Measurements from ENCODE around the gene TGM4.

The TGM4 gene

DNA sequence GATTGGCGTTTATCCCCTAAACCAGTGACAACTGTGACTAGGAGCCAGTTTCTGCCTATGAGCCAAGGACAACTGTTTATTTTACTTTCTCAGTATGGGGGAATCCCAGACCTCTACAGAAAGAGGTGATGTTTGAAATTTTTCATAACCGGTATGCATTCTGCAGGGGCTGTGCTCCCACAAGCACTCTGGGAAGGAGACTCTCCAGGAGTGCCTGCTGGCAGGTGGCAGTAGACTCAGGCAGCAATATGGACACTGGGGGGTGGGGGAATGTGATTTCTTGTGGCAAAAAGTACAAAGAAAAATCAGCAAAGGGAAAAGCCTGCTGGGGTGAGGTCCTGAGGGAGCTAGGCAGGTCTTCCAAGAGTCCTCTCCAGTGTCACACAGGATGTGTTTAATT, 5.9 kb downstream of the TGM4 start:
- no peak for DNase-seq

DNA sequence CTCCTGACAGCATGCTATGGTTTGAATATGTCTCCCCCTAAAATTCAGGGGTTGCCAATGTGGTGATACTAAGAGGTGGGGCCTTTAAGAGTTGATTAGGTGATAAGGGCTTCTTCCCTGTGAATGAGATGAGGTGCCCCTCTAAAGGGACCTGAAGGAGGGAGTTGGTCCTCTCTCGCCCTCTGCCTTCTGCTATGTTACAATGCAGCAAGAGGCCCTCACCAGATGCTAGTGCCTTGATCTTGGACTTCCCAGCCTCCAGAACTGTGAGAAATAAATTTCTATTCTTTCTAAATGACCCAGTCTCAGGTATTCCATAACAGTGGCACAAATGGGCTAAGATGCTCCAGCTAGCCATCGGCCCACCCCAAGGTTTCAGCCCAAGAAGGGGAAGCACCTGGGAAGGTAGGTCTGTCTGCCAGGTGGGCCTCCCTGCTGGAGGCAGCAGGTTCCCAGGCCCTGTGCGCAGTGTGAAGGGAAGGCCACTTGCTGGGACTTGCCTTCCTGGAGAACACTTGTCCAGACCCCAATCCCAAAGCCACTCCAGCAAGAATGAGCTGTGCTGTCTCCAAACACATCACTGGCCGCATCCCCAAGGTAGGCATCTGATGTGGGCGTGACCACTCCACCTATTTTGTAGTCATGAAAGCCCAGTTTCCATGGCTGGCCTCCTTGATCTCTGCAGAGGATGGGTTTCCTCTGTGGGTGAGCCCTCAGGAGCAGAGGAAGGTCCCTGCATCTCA, 9.0 kb downstream of the TGM4 start:
- DNase-seq = no peak

DNA sequence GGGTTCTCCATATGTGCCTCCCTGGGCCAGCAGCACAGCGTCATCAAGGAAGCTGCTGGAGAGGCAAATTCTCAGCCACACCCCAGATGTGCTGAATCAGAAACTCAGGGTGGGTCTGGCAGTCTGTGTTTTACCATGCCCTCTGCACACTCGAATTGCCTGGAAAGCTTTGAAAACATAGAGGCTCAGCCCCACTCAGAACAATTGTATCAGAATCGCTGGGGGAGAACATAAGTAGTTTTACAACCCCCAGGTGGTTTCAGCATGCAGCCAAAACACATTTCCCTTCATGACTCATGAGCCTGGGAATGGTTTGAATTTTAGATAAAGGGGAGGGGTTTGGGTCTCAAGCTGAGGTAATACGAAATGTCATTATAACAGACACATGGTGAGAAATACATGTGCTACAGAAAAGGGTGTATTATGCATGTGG, 9.6 kb downstream of the TGM4 start:
- DNase-seq = peak; percentile 98

DNA sequence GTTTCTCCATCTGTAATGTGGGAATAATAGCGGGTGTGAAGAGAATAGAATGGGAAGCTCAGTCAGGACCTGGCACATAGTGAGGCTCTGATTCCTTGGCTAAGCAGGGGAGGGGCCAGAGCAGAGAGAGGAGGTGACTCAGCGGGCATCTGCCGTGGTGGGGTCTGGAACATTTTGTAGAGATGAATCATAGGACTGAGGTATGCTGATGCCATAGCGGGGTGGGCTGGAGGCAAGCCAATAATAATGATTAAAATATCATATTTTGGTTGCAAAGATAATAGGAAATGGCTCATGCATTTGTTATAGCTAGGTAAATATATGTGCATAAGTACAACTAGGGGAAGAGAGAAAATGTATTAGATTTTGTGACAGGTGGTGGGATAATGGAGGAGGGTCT, 11.2 kb downstream of the TGM4 start:
- peak; percentile 98 for DNase-seq

DNA sequence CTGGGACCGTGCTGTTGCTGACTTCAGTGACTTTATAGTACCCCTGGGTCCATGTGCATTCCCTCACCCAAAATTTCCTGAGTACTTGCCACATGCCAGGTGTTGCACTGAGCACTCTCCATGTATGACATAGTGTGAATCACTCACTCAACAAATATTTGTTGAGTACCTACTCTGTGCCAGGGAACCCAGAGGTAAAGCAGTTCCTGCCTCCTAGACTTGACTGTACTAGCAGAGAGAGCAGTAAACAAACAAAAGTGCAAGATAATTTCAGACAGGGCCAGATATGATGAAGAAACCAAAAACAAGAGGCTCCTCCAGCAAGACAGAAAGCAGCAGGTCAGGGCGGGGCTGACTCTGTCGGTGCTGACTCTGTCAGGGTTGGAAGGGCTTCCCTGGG, 12.2 kb downstream of the TGM4 start:
- no peak for DNase-seq

DNA sequence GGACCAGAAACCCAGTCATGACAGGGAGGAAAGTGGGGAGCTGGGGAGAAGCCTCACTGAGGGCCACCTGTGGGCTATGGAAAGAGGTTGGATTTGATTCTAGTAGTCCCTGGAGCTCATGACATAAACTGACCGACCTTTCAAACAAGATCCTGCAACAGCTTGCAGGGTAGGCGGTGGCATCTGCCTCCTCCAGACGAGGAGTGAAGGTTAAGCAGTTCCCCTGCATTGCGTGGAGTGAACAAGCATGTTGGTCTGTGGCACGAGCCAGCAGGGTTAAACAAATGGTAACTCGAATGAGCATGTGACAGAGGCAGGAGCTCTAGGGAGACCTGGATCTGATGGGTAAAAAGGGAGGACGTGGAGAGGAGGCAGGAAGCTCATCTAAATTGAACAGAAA, 12.7 kb downstream of the TGM4 start:
- DNase-seq = no peak

DNA sequence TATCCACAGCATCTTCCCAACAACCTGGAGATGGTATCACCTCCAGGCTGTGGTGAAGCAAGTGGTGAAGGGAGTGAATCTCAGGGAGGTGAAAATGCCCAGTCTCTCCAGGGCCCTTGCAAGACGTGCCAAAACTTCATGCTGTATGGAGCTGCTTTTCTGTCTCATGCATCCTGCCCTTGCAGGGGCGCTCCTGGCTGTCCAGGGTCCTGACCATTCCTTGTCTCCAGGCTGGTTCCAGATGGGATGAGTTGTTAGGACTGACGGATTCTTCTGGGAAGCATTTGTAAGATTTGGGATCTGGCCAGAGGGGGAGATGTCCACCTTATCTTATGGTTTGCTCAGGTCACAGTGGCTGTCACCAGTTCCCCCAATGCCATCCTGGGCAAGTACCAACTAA, 15.8 kb downstream of the TGM4 start:
- DNase-seq = peak; percentile 34

DNA sequence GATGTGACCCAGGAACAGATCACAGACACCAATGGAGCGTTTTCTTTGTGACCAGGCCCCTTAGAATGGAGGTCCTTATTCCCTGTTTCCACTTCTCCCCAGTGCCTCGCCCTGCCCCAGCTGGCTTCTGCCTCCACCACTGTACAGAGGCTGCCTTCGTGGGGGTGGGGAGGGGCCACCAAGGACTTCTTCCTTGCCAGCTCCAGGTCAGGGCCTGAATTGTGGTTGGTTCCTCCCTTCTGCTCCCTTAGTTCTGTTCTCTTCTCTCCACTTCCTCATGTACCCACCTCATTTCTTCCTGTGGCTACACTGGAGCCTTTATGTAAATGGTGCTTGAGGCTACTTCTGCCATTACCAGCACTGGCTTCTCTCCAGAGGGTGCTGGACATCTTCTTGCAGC, 16.4 kb downstream of the TGM4 start:
- DNase-seq = no peak

DNA sequence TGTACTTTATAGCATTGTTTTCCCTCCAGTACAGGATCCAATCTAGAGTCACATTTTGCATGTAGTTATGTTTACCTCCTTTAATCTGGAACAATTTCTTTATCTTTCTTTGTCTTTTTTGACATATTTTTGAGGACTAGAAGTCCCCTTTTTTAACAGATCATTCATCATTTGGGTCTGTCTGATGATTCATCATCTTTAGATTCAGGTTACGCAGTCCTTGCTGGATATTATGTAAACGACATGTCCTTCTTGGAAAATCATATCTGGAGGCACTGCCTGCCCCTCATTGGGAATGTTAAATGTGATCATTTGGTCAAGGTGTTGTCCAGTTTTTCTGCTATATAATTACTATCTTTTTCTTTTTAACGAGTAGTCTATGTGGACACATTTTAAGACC, 18.3 kb downstream of the TGM4 start:
- DNase-seq = peak; percentile 59

DNA sequence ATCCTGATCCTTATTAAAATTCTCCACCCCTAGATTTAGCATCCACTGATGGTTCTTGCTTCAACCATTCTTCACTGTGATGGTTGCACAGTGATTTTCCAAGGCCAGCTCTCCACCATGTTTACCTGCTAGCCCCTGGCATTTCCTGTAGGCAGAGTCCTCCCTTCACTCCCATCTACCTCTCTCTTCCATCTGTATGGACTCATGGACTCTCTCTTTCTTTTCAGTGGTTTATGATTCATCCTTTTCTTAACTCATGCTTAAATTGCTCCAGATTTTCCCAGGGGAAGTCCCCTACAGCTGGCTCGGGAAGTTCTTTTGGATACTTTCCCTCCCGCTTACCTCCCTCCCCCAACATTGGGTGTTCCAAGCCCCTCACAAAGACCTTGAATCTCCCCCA, 18.7 kb downstream of the TGM4 start:
- DNase-seq = peak; percentile 85

DNA sequence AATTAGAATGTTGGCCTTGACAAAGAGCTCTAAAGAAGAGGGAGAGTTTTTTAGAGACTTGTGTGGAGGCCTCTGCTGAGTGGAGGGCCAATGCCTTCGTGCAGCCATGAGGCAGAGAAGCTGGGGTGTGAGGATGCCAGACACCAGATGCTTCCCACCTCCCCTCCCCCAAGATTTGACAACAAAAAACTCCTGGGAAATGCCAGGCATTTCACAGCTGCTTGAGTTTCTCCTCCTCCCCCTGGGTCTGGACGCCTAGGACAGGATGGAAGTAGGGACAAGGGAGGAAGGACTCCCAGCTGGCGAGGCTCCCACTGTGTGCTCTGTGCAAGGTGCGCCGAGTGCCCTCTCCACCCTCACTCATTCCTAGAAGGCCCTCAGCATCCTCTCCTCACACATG, 20.1 kb downstream of the TGM4 start:
- DNase-seq = peak; percentile 69

DNA sequence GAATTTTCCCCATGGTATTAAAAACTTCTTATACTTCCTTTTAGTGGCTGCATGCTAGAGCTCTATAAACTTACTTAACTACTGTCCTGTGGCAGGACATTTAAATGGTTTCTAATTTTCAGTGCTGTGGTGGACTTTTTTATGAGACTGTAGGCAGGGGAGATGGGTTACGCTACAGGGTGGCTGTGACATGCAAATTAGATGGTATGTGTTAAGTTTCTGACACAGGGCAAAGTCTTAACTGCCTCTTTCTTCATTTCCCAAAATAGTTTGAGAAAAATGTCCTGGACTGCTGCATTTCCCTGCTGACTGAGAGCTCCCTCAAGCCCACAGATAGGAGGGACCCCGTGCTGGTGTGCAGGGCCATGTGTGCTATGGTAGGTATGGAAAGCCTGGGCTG, 22.0 kb downstream of the TGM4 start:
- no peak for DNase-seq

DNA sequence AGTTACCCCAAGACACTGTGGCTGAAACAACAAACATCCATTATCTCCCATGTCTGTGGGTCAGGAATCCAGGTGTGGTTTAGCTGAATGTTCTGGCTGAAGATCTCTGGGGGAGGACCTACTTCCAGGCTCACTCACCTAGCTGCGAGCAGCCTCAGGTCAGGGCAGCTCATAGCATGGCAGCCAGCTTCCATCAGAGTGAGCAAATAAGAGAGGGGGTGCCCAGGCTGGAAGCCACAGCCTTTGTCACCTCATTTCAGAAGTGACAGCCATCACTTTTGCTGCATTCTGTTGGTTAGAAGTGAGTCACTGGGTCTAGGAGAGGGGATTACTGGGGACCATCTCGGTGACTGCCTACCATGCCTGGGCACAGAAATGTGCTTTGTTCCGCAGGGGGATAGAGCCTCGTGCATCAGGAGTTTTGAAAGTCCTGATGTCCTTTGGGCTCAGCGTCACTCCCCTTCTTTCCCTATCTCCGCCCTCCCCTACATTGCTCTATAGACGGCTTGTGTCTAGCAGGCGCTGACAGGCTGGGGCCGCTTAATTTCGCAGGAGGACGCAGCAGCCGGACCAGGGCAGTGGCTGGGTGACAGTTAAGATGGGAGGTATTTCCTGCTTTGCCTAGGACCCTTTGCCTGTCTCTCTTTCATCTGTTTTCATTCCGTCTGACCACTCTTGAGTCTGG, 25.4 kb downstream of the TGM4 start:
- no peak for DNase-seq

DNA sequence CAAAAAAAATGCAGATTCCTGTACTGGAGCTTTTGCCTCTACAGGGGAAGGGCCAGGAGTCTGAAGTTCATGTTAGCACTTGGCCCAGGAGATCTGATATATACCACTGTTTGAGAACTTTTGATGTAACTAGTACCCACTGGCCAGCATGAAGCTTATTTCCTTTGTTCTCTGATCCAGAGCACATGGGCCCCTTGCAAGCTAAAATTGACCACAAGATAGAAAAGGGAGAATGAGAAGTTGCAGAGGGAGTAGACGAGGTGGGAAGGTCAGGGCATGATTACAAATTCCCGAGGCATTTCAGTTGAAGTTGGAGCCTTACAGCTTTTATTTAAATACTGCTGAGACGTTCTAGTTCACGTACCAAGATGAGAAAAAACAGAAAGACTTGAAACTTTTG, 28.2 kb downstream of the TGM4 start:
- no peak for DNase-seq

DNA sequence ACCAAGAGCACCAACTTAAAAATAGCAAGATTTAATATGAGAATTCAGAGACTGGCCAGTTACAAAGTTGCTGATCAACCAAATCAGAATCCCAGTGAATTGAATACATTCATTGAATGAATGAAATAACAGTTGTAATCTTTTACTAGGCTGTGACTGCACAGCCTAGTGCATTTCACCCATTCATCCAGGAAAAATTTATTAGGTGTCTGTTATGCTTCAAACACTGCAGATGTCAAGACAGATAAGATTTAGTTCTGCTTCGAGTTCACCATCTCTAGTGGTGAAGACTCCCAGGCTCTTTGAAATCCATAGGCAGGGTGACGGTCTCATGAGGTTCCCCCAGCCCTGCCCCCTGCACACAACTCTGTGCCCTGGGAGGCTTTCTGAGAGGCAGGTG, 28.9 kb downstream of the TGM4 start:
- DNase-seq = no peak

DNA sequence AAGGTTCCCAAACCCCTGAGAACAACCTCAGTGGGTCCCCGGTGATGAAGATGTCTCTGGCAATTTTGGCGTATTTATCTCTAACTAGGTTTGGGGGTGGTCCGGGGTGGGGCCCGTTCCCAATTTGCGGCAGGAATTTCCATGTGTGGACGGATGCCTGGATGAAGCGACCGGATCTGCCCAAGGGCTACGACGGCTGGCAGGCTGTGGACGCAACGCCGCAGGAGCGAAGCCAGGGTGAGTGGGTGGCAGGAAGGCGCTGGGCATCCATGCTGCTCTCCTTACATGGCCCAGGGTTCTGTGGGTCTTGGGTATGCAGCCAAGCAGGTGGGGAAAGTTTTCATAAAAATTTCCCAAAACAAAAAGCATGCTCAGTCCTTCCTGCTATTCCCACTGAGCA, 29.3 kb downstream of the TGM4 start:
- no peak for DNase-seq

DNA sequence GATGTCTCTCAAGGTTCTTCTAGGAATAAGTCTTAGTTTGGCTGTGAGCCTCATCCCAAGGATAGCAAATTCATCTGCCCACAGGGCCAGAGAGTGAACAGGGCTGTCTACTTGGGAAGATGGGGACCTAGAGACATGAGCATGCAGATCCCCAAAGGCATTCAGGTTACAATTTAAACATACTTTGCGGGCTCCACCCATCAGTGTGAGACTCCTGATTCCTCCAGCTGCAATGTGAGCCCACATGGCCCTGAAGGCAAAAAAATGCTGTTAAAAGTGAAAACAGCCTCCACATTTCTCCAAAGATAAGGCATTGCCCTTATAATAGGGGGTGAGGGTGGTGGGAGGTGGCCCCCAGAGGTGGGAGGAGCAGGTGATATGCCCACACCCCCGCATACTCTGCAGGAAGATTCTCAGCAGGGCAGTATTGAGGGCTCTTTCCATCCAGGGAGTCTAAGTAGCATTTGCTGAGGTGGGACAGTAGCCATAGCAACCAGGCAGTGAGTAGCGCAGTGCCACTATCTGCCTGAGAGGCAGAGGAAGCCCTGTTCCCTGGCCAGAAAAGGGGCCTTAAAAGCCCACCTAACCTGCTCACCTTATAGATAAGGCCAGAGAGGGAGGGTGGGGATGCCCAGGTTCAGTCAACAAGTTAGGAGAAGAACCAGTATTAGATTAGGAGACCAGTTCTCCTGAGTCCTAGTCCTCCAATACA, 31.2 kb downstream of the TGM4 start:
- no peak for DNase-seq

DNA sequence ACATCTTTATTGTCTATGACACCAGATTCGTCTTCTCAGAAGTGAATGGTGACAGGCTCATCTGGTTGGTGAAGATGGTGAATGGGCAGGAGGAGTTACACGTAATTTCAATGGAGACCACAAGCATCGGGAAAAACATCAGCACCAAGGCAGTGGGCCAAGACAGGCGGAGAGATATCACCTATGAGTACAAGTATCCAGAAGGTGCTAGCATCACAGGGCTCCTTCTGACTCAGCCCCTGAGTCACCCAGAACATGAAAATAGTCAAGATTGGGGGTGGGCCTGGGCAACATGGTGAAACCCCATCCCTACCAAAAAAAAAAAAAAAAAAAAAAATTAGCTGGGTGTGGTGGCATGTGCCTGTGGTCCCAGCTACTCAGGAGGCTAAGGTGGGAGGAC, 32.6 kb downstream of the TGM4 start:
- DNase-seq = no peak

DNA sequence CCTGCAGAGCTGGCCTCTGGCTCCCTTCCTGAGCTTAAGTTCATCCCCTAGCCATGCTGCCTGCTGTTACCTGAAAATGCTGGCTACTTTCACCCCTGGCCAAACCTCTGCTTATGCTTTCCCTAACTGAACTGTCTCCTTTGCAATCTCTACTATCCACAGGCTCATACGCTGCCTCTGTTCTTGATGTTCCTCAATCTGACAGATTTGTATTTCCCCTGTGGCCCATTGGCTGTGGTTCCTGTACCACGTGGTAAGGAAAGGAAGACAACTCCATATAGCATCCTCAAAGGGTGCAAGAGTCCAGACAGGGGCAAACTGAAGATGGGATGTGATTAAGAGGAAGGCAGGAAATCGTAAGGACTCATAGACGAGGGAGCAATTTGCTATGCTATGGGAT, 33.2 kb downstream of the TGM4 start:
- DNase-seq = no peak

DNA sequence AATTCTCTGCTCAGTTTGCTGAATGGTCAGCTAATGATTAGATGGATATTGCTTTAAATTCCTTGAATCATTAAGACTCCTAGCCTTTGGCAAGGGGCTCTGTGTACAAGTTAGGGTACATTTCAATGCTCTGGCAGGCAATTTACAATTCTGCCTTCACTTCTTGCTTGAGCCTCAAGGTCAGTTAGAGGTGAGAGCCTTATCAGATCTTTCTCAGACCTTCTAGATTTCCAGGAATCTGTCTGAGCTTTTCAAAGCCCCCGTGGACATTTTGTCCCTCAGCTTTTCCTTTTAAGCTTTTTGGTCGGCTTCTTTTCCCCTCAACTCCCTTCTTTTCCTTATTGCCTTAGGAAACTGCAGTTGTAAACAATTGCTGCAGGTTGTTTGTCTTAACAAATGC, 34.7 kb downstream of the TGM4 start:
- no peak for DNase-seq

DNA sequence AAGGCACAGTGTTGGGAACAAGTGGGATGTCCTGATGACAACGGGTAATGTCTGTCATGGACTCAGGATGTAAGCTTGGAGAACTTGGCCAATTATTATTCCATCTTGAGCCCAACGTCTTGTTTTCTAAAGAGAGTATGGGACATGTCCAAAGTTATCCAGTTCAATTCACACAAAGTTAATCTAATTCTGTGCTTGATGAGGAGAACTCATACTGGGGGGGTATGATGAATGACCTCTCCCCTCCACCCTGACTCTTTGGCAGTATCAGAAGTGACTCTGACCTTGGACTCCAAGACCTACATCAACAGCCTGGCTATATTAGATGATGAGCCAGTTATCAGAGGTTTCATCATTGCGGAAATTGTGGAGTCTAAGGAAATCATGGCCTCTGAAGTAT, 36.3 kb downstream of the TGM4 start:
- DNase-seq = no peak

DNA sequence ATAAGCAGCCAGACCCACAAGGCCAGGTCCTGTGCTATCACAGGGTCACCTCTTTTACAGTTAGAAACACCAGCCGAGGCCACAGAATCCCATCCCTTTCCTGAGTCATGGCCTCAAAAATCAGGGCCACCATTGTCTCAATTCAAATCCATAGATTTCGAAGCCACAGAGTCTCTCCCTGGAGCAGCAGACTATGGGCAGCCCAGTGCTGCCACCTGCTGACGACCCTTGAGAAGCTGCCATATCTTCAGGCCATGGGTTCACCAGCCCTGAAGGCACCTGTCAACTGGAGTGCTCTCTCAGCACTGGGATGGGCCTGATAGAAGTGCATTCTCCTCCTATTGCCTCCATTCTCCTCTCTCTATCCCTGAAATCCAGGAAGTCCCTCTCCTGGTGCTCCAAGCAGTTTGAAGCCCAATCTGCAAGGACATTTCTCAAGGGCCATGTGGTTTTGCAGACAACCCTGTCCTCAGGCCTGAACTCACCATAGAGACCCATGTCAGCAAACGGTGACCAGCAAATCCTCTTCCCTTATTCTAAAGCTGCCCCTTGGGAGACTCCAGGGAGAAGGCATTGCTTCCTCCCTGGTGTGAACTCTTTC, 39.6 kb downstream of the TGM4 start:
- DNase-seq = peak; percentile 75

DNA sequence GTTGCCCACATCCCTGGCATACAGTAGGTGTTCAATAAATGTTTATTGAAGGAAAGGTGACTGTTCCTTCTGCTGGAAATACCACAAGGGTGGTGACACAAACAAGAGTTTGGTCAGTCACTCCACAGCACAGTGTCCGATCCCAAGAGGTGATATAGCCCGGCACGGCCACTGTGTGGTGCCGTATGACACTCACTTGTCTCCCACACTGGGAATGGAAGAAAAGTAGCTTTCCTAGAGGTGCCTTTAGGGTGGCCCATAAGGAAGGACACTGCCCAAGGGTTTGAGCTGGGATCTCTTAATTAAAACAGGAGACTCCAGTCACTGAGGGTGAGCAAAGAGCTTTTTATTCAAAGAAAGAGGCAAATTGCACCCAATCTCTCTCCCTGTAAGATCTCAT, 40.5 kb downstream of the TGM4 start:
- no peak for DNase-seq

Measured in fibroblast of skin of back (primary cell).